H1 (cell line): ENCODE data around the gene TEX36. TPM values are rescaled to one million over a fixed set of nuclear protein-coding genes. Genes with fewer than 3 reads are reported as not detected.

Source experiments
- CTCF ChIA-PET: fragments of 300-600 bp; sonication (Branson Sonifier 250); formaldehyde crosslinking; loops from one replicate; lab custom pipeline; 2021; ENCODE audit not compliant: partially characterized antibody; lab: Charles Lee
- POLR2A ChIA-PET: fragments of 300-600 bp; sonication (Branson Sonifier 250); formaldehyde crosslinking; loops from one replicate; lab custom pipeline; 2021; ENCODE audit warnings: inconsistent platforms; ENCODE audit not compliant: partially characterized antibody; lab: Charles Lee
- DNase-seq, 2 experiments: peaks; one replicate each; pipeline versions ENCODE4 v3.0.0 to v3.0.0-alpha.2; 2010 to 2022; ENCODE audit warnings: low spot score in 2 of 2, low read depth in 1 of 2, mixed read lengths in 1 of 2
- FAIRE-seq: peaks from 2 replicates; lab custom pipeline; 2011; peaks lifted over from hg19 to GRCh38; lab: Jason Lieb, UNC
- H2AFZ ChIP-seq: 2 replicates; pipeline ENCODE4 v1.8.1; 2012; ENCODE audit warnings: low read length, inconsistent platforms
- H2AK5ac ChIP-seq: 2 replicates; pipeline ENCODE4 v1.6.1; 2013; ENCODE audit warnings: low read depth, low read length
- H2BK120ac ChIP-seq: replicated peaks from 2 replicates; pipeline ENCODE3; 2013; ENCODE audit warnings: low read depth, low read length, inconsistent platforms
- H2BK12ac ChIP-seq: 2 replicates; pipeline ENCODE4 v1.6.1; 2013; ENCODE audit warnings: low read depth, low read length
- H2BK15ac ChIP-seq: 2 replicates; pipeline ENCODE4 v1.6.1; 2013; ENCODE audit warnings: low read length
- H2BK20ac ChIP-seq: 2 replicates; pipeline ENCODE4 v1.6.1; 2013; ENCODE audit warnings: low read length
- H2BK5ac ChIP-seq: 2 replicates; pipeline ENCODE4 v1.6.1; 2013; ENCODE audit warnings: low read depth, low read length
- H3K14ac ChIP-seq: 2 replicates; pipeline ENCODE4 v1.6.1; 2013; ENCODE audit warnings: inconsistent platforms; ENCODE audit not compliant: insufficient read length
- H3K18ac ChIP-seq: 2 replicates; pipeline ENCODE4 v1.6.1; 2013; ENCODE audit warnings: low read length; ENCODE audit errors: extremely low read depth
- H3K23ac ChIP-seq: 2 replicates; pipeline ENCODE4 v1.6.1; 2013; ENCODE audit warnings: inconsistent platforms; ENCODE audit not compliant: insufficient read length
- H3K23me2 ChIP-seq: 2 replicates; pipeline ENCODE4 v1.6.1; 2013; ENCODE audit warnings: low read depth, low read length
- H3K27ac ChIP-seq: 2 replicates; pipeline ENCODE4 v1.6.1; 2011; ENCODE audit warnings: low read depth, low read length, inconsistent platforms
- H3K27me3 ChIP-seq, 4 experiments: replicated peaks in 1 of 4; 1 replicate in 1 of 4; 2 replicates in 3 of 4; pipeline versions ENCODE4 v1.6.1 to v1.8.1; 2011 to 2013; ENCODE audit warnings: low read length in 3 of 4, mild to moderate bottlenecking in 3 of 4, inconsistent platforms in 2 of 4, mixed read lengths in 2 of 4, moderate library complexity in 1 of 4; ENCODE audit not compliant: control insufficient read depth in 3 of 4, insufficient read depth in 3 of 4; ENCODE audit errors: extremely low read depth in 1 of 4
- H3K36me3 ChIP-seq, 4 experiments: 2 replicates each; pipeline versions ENCODE4 v1.6.1 to v1.8.1; 2011 to 2013; ENCODE audit warnings: mild to moderate bottlenecking in 4 of 4, low read length in 3 of 4, moderate library complexity in 2 of 4, control low read depth in 1 of 4, inconsistent platforms in 1 of 4; ENCODE audit not compliant: insufficient read depth in 4 of 4, control insufficient read depth in 2 of 4
- H3K4ac ChIP-seq: replicated peaks from 2 replicates; pipeline ENCODE3; 2013; ENCODE audit warnings: low read length, low read depth, mixed read lengths, inconsistent platforms; ENCODE audit not compliant: insufficient read length
- H3K4me1 ChIP-seq, 4 experiments: replicated peaks in 1 of 4; 1 replicate in 1 of 4; 2 replicates in 3 of 4; pipeline versions ENCODE4 v1.6.1 to v1.8.1; 2011 to 2013; ENCODE audit warnings: low read length in 3 of 4, inconsistent platforms in 2 of 4, mixed read lengths in 1 of 4; ENCODE audit not compliant: insufficient read depth in 4 of 4, control insufficient read depth in 3 of 4
- H3K4me2 ChIP-seq, 2 experiments: 2 replicates each; pipeline versions ENCODE4 v1.6.1 to v1.8.1; 2011 to 2013; ENCODE audit warnings: low read depth in 2 of 2, low read length in 2 of 2, control low read depth in 1 of 2, inconsistent platforms in 1 of 2, mild to moderate bottlenecking in 1 of 2; ENCODE audit not compliant: insufficient read depth in 1 of 2
- H3K4me3 ChIP-seq, 4 experiments: fragments of 200-600, 300-600 bp in 1 of 4; sonication (generic), shearing (Covaris generic), sonication (Bioruptor Twin) in 1 of 4; 2 replicates each; pipeline versions ENCODE4 v1.5.1 to v1.8.1; 2011 to 2016; ENCODE audit warnings: low read length in 4 of 4, low read depth in 3 of 4, control low read depth in 2 of 4, inconsistent platforms in 2 of 4, mild to moderate bottlenecking in 2 of 4, mixed read lengths in 1 of 4, moderate library complexity in 1 of 4; ENCODE audit not compliant: insufficient read depth in 2 of 4; ENCODE audit errors: extremely low read depth in 1 of 4
- H3K56ac ChIP-seq: replicated peaks from 2 replicates; pipeline ENCODE3; 2013; ENCODE audit warnings: low read depth, mild to moderate bottlenecking, mixed read lengths, low read length, inconsistent platforms; ENCODE audit not compliant: insufficient read length
- H3K79me1 ChIP-seq: 2 replicates; pipeline ENCODE4 v1.6.1; 2013; ENCODE audit warnings: low read depth, low read length, control low read depth
- H3K79me2 ChIP-seq, 2 experiments: 2 replicates each; pipeline versions ENCODE4 v1.6.1 to v1.8.1; 2012 to 2013; ENCODE audit warnings: low read length in 2 of 2, mild to moderate bottlenecking in 2 of 2, inconsistent platforms in 1 of 2; ENCODE audit not compliant: insufficient read depth in 2 of 2, control insufficient read depth in 1 of 2
- H3K9ac ChIP-seq, 4 experiments: replicated peaks in 1 of 4; 1 replicate in 1 of 4; 2 replicates in 3 of 4; pipeline versions ENCODE4 v1.6.1 to v1.8.1; 2011 to 2013; ENCODE audit warnings: low read depth in 3 of 4, low read length in 3 of 4, control low read depth in 2 of 4, mild to moderate bottlenecking in 2 of 4, moderate library complexity in 2 of 4, inconsistent platforms in 1 of 4; ENCODE audit errors: extremely low read depth in 1 of 4
- H3K9me3 ChIP-seq, 2 experiments: 2 replicates each; pipeline versions ENCODE4 v1.6.1 to v1.8.1; 2012 to 2013; ENCODE audit warnings: mild to moderate bottlenecking in 2 of 2, moderate library complexity in 2 of 2, control low read depth in 1 of 2, inconsistent platforms in 1 of 2, low read depth in 1 of 2, low read length in 1 of 2, mixed read lengths in 1 of 2; ENCODE audit not compliant: insufficient read depth in 2 of 2
- H4K20me1 ChIP-seq, 2 experiments: replicated peaks in 1 of 2; 2 replicates each; pipeline versions ENCODE3 to v1.8.1; 2011 to 2013; ENCODE audit warnings: inconsistent platforms in 2 of 2, low read length in 2 of 2, mild to moderate bottlenecking in 1 of 2; ENCODE audit not compliant: insufficient read depth in 2 of 2, control insufficient read depth in 1 of 2
- H4K5ac ChIP-seq: 2 replicates; pipeline ENCODE4 v1.6.1; 2013; ENCODE audit warnings: low read length, low read depth, mixed read lengths, inconsistent platforms; ENCODE audit not compliant: insufficient read length
- H4K8ac ChIP-seq: 2 replicates; pipeline ENCODE4 v1.8.0; 2013; ENCODE audit warnings: mild to moderate bottlenecking, moderate library complexity, low read length, inconsistent platforms; ENCODE audit not compliant: insufficient read depth; ENCODE audit errors: extremely low read depth
- H4K91ac ChIP-seq: replicated peaks from 2 replicates; pipeline ENCODE3; 2013; ENCODE audit warnings: low read length, mixed read lengths, inconsistent platforms; ENCODE audit not compliant: insufficient read length
- BCL11A ChIP-seq, 2 experiments: IDR thresholded peaks; one replicate each; pipeline ENCODE4 v1.6.1; 2011; ENCODE audit warnings: low read depth in 2 of 2, low read length in 2 of 2, mild to moderate bottlenecking in 2 of 2
- CHD2 ChIP-seq: IDR thresholded peaks from 2 replicates; pipeline ENCODE4 v1.6.1; 2012; ENCODE audit warnings: low read length, improper control_type of control experiment
- HDAC6 ChIP-seq: IDR thresholded peaks from one replicate; pipeline ENCODE4 v1.7.1; 2012; ENCODE audit warnings: low read depth, mild to moderate bottlenecking, inconsistent platforms, low read length, moderate library complexity
- PHF8 ChIP-seq: fragments of 200-600 bp; sonication (generic); conservative IDR thresholded peaks from 2 replicates; pipeline ENCODE4 v1.7.1; 2012; ENCODE audit warnings: low read depth, mild to moderate bottlenecking, inconsistent platforms, low read length, moderate library complexity
- SIN3A ChIP-seq, 2 experiments: IDR thresholded peaks in 1 of 2; conservative IDR thresholded peaks in 1 of 2; 2 replicates each; pipeline ENCODE4 v1.6.1; 2011 to 2012; ENCODE audit warnings: low read length in 2 of 2, improper control_type of control experiment in 1 of 2, low read depth in 1 of 2, mild to moderate bottlenecking in 1 of 2
- TAF1 ChIP-seq: IDR thresholded peaks from 2 replicates; pipeline ENCODE4 v1.6.1; 2011; ENCODE audit warnings: mild to moderate bottlenecking, low read depth, low read length
- WGBS, 2 experiments: shearing (Covaris generic) in 1 of 2; methylation state at CpG; one replicate each; pipeline versions ENCODE4 v1.1.6 to v1.1.7; 2013 to 2015; ENCODE audit warnings: low lambda C conversion rate in 2 of 2, mixed read lengths in 2 of 2, inconsistent platforms in 1 of 2, low coverage in 1 of 2, missing lambda C conversion rate in 1 of 2; ENCODE audit not compliant: insufficient replicate concordance in 2 of 2, insufficient coverage in 1 of 2, insufficient read length in 1 of 2; ENCODE audit errors: extremely low coverage in 1 of 2, missing lambda C conversion rate in 1 of 2; 5-methylcytosine and 5-hydroxymethylcytosine counted together
- polyA plus RNA-seq, 7 experiments: library from polyadenylated mRNA; depleted of rRNA in 3 of 7; stranded (reverse) in 5 of 7; unstranded in 2 of 7; fragments of >200 nt in 5 of 7; fragments of 200-250 nt in 2 of 7; gene quantifications; 1 replicate in 5 of 7; 2 replicates in 1 of 7; 4 replicates in 1 of 7; pipeline versions ENCODE4 v1.2.1 to v1.2.3, GENCODE V29; 2011 to 2013; ENCODE audit warnings: missing spikeins in 2 of 7, mixed read lengths in 2 of 7
- total RNA-seq: library from RNA; stranded (reverse); fragmentation: NEBNext Ultra II Directional; extraction: Animal tissue kit (Norgen Biotek cat#: 25700); gene quantifications from 2 replicates; pipeline ENCODE4 v1.2.1, GENCODE V29; 2021

The TEX36 gene
- total and polyA plus RNA-seq, 2 of the 8 experiments (the other 6 are each of a cell fraction or from before 2014, with no cell fraction given) = not detected

GRCh38 chr10:125606414-125607010 lies 76.5 kb downstream of the TEX36 start:
- H2AFZ ChIP-seq = no peak overlapping the region
- FAIRE-seq = no peak
- POLR2A ChIA-PET = no interaction called here
- 93% methylated on average over 9 of the region's 9 CpGs; no CpG with 5 or more reads in 1 of the 2 experiments for WGBS, 2 experiments
- H3K23me2 ChIP-seq = no peaks in the 10 kb centered on the region
- H2AK5ac ChIP-seq = no peak overlapping the region
- H4K91ac ChIP-seq = no peak overlapping the region
- no peak overlapping the region for H3K4me3 ChIP-seq
- no peak overlapping the region for H4K8ac ChIP-seq
- H2BK12ac ChIP-seq = no peak overlapping the region
- TF ChIP-seq HDAC6 (no peak), CHD2 (no peak), TAF1 (no peak), SIN3A (conservative IDR thresholded peaks at IDR 0.05 in 1 of 2, IDR thresholded peaks at IDR 0.05 in 1 of 2; ENCODE audit: low read depth in 1 of 2, low read length in 2 of 2) (no peak), BCL11A (IDR thresholded peaks at IDR 0.05; ENCODE audit: low read depth in 2 of 2, low read length in 2 of 2) (no peak), PHF8 (no peak)
- H3K9ac ChIP-seq = no peak overlapping the region
- no peak overlapping the region for H4K5ac ChIP-seq
- H3K79me1 ChIP-seq = no peaks in the 10 kb centered on the region; the same call in 1 of the 2 replicates
- no peaks in the 10 kb centered on the region for H3K79me2 ChIP-seq
- no peak overlapping the region for H3K23ac ChIP-seq
- no peak for DNase-seq
- no peak overlapping the region for H2BK15ac ChIP-seq
- H3K14ac ChIP-seq = no peak overlapping the region
- H2BK120ac ChIP-seq = no peak overlapping the region
- H4K20me1 ChIP-seq = no peaks in the 10 kb centered on the region
- no peak overlapping the region for H3K56ac ChIP-seq
- no peak overlapping the region for H3K4me2 ChIP-seq
- no peak overlapping the region for H3K27ac ChIP-seq
- H3K4ac ChIP-seq = no peak overlapping the region
- H3K18ac ChIP-seq = no peak overlapping the region
- H3K27me3 ChIP-seq = no peaks in the 10 kb centered on the region
- H2BK20ac ChIP-seq = no peak overlapping the region
- H2BK5ac ChIP-seq = no peak overlapping the region
- H3K9me3 ChIP-seq = 0 out of 4 replicates have a peak, but pooled peaks cover 0 to 3% of the 10 kb centered on the region in 2 experiments
- CTCF ChIA-PET = interaction anchor here (1.1 to 2.1 kb wide), 2 partner anchors 9 to 157 kb away, joined by 3 to 8 read pairs; no protein-coding TSS in a partner anchor
- no peaks in the 10 kb centered on the region for H3K36me3 ChIP-seq
- no peaks in the 10 kb centered on the region for H3K4me1 ChIP-seq
